ENCODE measurements around the gene ASF1B. TPM values are rescaled to one million over a fixed set of nuclear protein-coding genes. Genes with fewer than 3 reads are reported as not detected.
"Not testable (repeated sequence)": the region's sequence is repeated elsewhere in the genome, so short reads cannot be mapped to it uniquely, and the experiment has no call there.

The ASF1B gene
- 10 to 100 TPM in 3 of 10 donors, 1 to 10 TPM in 7; 6.3 to 15.5 (median 9.1) TPM for polyA plus RNA-seq (ENCODE audit: insufficient read length in 10 of 10)
- long read RNA-seq, donor 1, transcript ASF1B-201 (4 exons, 2,059 nt): major isoform, 5 of 6 reads
- long read RNA-seq, donor 1, partial matches to known transcripts: 0 of 6 reads
- long read RNA-seq, donor 1, other reads (novel, unspliced or antisense): 0 of 6 reads
- long read RNA-seq, donor 2, partial matches to known transcripts: 0 of 2 reads
- long read RNA-seq, donor 2, other reads (novel, unspliced or antisense): 0 of 2 reads
- long read RNA-seq, donor 3: 0 reads
- long read RNA-seq, donor 4, partial matches to known transcripts: 0 of 2 reads
- long read RNA-seq, donor 4, other reads (novel, unspliced or antisense): 0 of 2 reads
- long read RNA-seq, donor 5, transcript ASF1B-201 (4 exons, 2,059 nt): major isoform, 6 of 6 reads
- long read RNA-seq, donor 5, partial matches to known transcripts: 0 of 6 reads
- long read RNA-seq, donor 5, other reads (novel, unspliced or antisense): 0 of 6 reads
- long read RNA-seq, donor 6, transcript ASF1B-201 (4 exons, 2,059 nt): major isoform, 7 of 7 reads
- long read RNA-seq, donor 6, partial matches to known transcripts: 0 of 7 reads
- long read RNA-seq, donor 6, other reads (novel, unspliced or antisense): 0 of 7 reads
- long read RNA-seq, donor 7: 0 reads
- long read RNA-seq, donor 8, transcript ASF1B-201 (4 exons, 2,059 nt): major isoform, 7 of 7 reads
- long read RNA-seq, donor 8, partial matches to known transcripts: 0 of 7 reads
- long read RNA-seq, donor 8, other reads (novel, unspliced or antisense): 0 of 7 reads
- long read RNA-seq, donor 9: 0 reads

DNA sequence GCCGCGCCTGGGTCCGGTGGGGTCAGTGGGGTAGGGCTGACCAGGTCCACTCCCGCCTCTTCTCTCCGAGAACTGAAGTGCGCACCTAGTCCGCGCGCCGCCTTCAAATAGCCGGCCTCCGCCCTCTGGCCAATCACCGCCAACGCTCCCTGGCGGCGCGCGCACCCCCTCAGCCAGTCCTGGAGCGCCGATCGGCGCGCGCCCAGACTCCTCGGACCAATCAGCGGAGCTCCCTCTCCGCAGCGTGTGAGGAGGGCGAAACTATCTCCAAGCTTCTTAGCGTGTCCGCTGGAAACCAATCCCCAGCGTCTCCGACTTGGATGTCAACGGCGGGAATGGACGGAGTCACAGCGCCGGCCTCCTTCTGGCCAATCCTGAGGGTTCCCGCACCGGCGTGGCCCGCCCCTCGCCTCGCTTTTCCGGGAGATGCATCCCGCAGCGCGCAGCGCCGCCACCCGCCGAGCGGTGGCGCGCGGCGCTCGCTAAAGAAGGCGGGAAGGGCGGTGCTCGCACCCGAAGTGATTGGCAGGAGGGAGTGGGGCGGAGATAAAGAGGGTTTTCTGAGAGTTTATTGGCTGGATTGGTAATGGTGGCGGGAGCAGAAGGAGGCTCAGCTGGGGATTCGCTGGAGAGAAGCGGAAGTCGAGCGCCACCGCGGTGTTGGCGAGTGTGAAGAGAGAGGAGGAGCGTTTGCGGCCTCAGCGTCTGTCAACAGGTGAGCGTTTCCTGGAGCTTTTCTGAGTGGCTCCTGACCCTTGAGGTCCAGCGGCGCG, at the start of gene ASF1B:
ASF1B (minus strand) TSS at position 81 of the 773 bp plus-strand sequence. CDS start 133 bp downstream, outside the sequence.
- DNase-seq: peak; percentile 100

DNA sequence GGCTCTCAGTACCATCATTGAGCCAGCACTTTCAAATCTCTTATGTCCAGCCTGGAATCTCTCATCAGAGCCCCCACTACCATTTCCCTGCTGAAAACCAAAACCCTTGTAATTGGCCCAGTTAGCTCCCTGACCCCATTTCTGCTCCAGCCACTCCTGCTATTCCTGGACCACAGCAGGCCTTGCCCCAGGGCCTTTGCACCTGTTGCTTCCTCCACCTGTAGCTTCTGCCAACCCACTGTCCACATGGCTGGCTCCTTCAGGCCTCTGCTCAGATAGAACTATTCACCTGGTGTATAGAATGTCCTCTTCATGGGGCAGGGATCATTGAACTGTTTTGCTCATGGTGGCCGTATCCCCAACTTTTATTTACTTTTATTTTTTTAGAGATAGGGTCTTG, 49.3 kb upstream of the ASF1B start:
- not testable (repeated sequence) for DNase-seq

DNA sequence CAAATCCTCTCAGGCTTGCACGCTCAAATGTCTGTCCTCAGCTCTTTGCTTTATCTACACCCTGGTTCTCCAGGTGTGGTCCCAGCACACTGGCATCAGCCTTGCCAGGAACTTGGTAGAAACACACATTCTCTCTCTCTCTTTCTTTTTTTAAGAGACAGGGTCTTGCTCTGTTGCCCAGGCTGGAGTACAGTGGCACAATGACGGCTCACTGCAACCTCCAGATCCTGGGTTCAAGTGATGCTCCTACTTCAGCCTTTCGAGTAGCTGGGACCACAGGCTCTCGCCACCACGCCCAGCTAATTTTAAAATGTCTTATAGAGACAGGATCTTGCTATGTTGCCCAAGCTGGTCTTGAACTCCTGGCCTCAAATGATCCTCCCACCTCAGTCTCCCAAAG, 48.8 kb upstream of the ASF1B start:
- no peak for DNase-seq

DNA sequence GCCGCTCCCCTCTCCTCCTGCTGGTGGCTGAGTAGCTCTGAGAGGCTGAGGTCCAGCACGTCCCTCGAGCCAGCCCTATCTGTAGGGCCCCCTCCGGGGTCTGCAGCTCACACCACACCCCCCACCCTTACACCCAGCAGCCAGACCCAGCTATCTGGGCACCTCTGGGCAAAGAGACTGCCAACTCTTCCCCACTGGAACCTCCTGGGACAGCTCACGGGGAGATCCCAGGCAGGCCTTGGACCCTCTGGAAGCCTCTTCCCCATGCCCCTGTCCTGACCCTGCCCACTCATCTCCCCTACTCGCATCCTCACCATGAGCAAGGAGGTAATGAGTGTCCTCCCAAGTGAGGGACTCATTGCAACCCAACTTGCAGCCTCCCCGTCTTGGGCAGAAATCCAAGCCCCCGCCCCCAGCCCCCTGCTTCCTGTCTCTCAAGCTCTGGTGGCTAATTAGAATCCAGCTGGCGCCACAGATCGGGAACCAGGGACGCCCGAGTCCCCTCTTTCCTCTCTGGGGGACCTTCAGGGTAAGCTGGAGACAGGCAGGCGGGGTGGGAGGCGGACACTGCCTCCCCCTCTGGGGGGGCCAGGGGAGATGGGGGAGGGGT, 47.5 kb upstream of the ASF1B start:
- peak in 1 of 3 donors; percentile 55 for DNase-seq

DNA sequence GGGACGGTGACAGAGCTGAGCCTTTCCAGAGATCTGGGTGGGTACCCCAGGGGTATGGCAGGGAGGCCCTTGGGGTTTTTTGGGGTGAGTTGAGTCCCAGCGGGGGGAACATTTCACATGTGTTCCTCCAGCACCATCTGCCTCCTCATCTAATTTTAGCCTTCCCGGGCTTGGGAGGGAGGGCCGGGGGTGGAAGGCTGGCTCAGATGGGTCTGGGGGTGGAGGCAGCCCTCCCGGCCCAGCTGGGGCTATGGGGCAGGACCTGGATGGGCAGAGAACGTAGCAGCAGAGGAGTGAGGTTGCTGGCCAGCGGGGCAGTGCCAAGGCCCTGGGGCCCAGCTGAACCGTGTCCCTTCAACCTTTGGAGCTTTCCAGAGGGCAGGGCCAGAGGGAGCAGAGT, 46.1 kb upstream of the ASF1B start:
- DNase-seq: no peak

DNA sequence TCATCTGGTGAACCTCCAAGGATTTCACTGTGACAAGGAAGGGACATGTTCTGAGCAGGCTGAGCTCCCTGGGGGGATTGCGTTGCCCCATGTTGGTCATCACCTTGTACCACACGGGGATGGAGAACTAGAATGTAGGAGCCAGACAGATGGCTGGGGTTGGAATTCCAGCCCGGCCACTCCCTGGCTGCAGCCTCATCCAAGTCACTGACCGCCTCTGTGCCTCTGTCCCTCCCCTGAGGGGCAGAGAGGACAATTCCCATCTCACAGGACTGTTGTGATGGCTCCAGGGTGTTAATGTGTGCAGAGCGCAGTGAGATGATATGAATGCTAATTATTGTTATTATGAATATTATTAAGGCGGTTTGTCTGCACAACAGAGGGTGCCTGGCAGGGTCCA, 45.5 kb upstream of the ASF1B start:
- DNase-seq: no peak

DNA sequence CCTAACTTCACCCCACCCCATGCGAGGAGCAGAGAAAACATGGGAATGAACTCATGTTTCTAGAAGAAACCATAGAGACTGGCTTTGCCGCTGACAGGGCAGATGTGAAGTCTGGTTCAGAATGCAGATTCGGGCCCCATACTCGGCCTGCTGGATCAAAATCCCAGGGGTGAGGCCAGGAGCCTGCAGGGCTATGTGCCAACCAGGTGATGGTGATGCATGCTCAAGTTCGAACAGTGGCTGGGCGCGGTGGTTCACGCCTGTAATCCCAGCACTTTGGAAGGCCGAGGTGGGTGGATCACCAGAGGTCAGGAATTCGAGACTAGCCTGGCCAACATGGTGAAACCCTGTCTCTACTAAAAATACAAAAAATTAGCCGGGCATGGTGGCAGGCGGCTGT, 44.8 kb upstream of the ASF1B start:
- DNase-seq: not testable (repeated sequence)

DNA sequence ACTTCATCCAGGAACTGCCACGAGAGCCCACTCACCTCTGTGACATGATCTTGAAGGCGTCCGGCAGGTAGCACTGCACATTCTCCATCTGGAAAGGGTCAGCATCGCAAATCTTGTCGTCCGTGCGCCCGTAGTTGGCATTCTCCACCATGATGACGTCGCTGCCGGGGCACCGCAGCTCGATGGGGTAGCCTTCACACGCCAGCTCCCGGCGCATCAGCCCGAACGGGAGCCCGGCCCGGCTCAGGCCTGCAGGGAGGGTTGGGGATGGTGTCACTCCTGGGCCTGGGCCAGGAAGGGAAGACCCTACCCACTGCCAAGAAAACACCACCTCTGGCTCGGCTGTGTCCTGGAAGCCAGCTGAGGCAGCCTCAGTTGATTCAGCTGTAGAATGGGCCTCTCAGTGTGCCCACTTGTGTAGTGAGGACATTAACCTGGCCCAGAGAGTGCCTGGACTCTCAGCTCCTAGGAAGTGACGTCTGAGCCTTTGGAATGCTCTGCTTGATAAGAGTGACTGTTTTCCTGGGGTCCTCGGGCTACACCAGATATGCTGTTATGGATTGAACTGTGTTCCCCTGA, 41.2 kb upstream of the ASF1B start:
- DNase-seq: no peak

DNA sequence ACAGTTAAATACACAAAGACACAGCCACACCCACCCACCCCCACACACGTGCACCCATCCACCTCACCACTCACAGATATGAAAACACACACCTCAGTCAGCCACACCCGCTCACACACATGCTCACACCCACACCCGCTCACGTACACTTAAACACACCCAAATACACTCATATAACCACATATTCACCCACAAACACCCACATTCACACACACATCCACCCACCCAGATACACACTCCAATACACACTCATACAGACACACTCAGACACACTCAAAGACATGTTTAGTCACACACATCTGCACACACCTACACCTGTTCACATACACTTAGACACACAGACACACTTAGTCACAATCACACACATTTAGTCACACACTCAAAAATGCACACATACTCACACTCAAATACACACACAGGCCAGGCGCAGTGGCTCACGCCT, 39.0 kb upstream of the ASF1B start:
- no peak for DNase-seq

DNA sequence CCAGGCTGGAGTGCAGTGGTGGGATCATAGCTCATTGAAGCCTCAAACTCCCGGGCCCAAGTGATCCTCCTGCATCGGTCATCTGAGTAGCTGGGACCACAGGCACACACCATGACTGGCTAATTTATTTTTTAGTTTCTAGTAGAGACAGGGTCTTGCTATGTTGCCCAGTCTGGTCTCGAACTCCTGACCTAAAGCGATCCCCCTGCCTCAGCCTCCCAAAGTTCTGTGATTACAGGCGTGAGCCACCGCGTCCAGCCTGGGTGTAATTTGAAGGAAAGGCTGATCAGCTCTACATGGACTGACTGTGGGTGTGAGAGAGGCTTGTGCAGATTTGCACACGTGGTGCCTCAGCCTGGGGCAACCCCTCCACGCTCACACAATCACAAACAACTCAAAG, 38.5 kb upstream of the ASF1B start:
- no peak for DNase-seq

DNA sequence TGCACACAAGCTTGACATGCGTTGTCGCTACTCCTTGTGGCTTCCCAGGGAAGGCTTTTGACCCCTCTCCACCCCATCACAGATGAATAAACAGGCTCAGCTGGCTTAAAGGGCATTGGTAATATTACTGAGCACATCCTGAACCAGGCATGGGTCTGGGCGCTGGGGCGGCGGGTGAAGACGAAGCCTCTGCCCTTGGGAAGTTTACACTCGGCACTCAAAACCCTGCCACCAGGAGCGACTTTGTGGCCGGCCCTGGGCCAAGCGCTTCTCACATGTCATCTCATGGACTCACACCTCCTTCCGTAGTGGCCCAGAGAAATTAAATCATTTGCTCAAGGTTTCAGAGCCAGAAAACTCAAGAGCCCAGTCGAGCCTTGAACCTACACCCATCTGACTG, 32.6 kb upstream of the ASF1B start:
- DNase-seq: no peak

DNA sequence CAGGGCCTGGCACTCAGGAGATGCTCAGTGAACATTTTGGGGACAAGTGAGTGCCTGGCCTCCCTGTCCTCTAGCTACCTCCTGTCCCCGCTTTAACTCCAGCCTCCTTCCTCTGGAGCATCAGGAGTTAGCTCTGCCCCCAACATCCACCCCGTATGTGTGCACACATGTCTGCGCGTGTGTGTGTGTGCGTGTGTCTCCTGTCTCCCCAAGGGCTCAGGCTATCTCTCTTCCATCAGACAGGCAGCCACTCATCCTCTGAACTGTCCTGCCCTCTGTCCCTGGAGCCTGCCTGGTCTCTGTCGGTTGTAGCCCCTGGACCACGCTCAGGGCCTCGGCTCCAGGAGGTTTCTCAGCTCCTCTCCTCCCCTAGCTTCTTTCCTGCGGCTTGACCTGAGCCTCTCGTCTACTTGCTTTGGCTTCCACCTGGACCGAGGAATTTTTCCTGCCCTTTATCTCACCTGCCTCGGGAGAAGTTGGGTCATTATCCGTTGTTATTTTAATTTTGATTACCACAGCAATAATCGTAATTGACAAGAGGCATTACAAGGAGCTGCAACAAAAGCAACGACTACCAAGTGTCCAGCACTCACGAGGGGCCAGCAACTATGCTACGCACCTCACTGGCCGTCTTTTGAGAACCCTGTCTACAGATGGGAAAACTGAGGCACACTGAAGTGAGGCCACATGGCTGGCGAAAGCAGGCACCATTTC, 32.0 kb upstream of the ASF1B start:
- peak in 1 of 3 donors; percentile 19 for DNase-seq

DNA sequence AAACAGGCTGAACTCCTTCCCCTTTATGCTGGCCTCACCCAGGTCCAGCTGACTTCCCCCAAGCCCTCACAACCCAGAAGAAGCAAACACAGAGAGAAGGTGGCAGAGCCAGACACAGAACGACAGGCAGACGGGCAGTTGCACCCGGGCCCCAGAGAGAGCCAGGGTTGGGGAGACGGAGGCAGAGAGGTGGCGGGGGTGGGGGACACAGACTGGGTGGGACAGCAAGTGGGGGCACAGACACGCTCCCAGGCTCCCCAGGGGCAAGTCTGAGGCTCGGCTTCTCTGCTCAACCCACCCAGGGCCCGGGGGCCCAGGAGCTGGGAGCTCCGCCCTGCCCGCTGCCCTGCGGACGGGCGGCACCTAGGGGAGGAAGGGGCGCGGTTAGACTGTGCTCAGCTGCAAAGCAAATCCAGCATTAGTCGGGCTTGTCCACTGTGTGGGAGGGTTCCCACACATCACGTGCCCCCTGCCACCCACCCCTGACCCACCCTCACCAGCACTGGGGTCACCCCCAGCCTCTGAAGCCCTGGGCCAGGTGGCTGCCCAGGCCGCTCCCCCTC, 31.3 kb upstream of the ASF1B start:
- peak in 1 of 3 donors; percentile 41 for DNase-seq

DNA sequence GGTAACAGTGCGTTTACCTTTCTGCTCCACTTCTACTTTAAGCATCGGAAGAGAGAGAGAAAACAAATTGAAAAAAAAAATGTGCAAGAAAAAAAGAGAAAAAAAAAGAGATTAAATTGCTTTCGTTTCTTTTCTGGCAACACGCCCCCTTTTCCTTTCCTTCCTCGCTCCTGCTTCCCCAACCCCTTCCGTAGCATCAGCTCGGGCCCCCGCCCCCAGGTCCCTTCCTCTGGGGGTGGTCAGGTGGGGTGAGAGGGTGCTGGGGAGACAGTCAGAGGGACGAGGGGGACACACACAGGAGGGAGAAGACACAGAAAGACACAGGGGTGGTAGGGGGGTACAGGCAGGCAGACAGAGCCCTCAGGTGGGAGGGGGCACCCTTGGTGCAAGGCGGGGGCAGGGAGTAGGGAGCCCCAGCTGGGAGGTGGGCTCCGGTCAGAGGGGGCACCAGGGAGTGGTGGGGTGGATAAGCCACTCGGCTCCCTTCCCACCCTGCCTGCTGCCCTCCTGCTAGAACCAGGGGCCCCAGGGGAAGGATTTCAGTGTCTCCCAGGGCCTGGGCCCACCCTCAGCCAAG, 30.7 kb upstream of the ASF1B start:
- DNase-seq: peak in 1 of 3 donors; percentile 65

DNA sequence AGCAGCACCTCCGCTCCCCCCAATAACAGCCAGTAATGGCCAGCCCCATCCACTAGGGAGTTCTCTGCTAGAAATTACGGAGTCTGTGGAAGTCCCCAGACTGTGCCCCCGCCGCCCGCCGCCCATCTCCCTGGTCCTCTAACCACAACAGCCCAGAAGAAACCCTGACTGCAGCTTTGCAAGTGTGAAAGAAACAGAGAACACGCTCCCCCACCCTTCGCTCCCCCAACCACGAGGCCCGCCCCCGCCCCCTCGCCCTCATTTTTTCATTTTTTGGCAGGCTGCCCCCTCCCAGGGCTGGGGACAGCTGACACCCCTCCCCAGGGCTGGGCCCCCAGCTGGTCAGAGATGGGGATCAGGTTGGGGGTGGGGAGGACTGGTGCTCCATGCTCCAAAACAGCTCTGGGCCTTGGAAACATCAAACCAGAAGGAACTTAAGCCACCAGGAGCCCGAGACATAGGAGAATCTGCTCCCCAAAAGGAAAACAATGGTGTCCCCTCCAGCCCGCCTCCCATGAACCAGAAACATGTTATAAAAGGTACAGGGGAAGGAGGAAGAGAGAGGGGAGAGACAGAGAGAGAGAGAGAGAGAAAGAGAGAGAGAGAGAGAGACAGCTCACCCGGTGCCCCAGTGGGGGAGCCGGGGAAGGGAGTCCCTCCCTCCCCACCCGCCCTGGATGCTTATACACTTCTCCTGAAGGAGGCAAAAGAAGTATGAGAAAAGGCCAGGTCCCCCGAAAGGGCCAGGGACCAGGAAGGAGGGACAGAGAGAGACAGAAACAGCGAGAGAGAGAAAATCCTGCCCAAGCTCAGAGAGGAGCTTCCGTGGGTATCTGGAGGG, 29.8 kb upstream of the ASF1B start:
- DNase-seq: peak in 1 of 3 donors; percentile 56

DNA sequence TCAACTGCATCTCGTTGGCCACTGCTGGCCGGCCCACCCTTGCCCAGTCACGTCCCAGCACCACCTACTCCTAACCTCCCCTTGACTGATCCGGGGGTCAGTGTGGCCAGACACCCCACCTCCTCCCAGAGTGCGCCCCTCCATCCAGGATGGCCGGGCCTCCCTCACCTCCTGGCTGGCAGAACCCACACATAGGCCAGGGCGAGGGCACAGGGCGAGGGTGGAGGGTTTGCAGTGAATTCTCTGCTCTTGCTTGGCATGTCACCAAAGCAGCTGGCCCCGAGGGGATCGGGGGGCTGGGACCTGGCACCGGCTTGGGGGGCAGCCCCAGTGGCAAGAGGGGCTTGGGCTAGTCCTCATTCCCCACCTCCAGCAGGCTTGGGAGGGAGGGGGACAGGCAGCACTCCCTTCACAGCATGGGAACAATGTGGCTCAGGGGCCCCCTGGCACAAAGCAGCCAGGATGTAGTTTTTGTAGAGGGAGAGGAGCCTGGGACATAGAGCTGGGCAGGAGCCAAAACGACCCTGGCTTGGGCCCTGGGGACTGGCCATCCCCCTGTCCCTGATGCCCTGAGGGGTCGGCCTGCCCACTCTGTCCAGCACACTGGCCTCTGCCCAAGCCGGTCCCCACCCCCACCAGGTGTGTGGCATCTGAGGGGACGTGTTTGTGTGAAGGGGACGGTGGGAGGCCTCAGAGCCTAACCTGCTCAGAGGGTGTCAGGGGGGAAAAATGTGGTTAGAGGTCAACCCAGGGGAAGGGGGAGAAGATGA, 28.5 kb upstream of the ASF1B start:
- DNase-seq: peak in 1 of 3 donors; percentile 12

DNA sequence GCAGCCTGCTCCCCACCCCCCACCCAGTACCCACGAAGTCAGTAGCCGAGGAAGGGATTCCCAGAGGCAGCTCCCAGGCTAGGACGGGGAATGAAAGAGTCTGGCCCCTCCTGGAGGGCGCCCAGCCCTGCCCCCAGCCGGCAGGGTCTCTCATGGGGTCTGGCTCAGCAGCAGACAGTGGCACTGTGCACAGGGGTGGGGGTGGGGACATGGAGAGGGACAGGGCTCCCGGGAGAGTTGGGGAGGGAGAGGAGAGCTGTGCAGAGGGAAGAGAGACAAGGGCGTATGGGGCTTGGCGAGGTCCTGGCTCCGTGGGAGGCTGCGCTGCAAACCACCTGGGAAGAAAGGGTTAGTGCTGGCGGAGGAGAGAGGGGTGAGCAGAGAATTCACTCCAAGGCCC, 27.7 kb upstream of the ASF1B start:
- DNase-seq: peak in 1 of 3 donors; percentile 15

DNA sequence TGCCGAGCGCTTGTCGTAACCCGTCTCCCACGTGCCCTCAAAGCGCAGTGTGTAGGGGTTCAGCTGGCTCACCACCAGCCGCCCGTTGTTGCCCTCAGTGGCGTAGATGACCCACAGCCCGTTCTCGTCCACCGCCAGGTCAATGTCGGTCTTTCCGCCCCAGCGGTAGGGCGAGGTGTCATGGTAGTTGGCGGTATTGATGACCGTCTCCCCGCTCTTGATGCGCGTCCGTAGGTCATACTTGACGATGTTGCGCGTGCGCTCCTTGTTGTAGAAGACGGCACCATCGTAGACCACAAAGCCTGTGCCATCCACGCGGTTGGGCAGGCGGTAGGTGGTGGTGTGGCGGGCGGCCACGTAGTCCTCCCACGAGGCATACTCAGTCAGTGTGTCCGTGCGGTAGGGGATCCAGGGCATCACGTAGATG, 26.5 kb upstream of the ASF1B start:
- no peak for DNase-seq
